HG03025 (cell line): Measurements from ENCODE around the gene INTS1.

Experiments
- ATAC-seq: cut with Tn5 transposase; IDR thresholded peaks from one replicate; pipeline ENCODE4 v1.9.1; 2021; ENCODE audit warnings: mild to moderate bottlenecking, moderate library complexity; ENCODE audit not compliant: unreplicated experiment, low FRiP score

The INTS1 gene

GRCh38 chr7:1492221-1492620 lies 12.0 kb downstream of the INTS1 start:
- ATAC-seq: no peak

GRCh38 chr7:1490837-1491236 lies 13.4 kb downstream of the INTS1 start:
- no peak for ATAC-seq

GRCh38 chr7:1489336-1489735 lies 14.9 kb downstream of the INTS1 start:
- ATAC-seq: no peak

- no peak for ATAC-seq
Measured at GRCh38 chr7:1488016-1488415, 16.2 kb downstream of the INTS1 start.

GRCh38 chr7:1487466-1487865 lies 16.7 kb downstream of the INTS1 start:
- ATAC-seq: no peak

GRCh38 chr7:1486571-1486970 lies 17.6 kb downstream of the INTS1 start:
- no peak for ATAC-seq

- no peak for ATAC-seq
Measured at GRCh38 chr7:1485156-1485555, 19.0 kb downstream of the INTS1 start.

GRCh38 chr7:1484569-1484968 lies 19.6 kb downstream of the INTS1 start:
- ATAC-seq: no peak

GRCh38 chr7:1483536-1484505 lies 20.4 kb downstream of the INTS1 start:
- ATAC-seq: no peak

GRCh38 chr7:1483079-1483478 lies 21.1 kb downstream of the INTS1 start:
- ATAC-seq: no peak

- no peak for ATAC-seq
Measured at GRCh38 chr7:1481300-1481699, 22.9 kb downstream of the INTS1 start.

- no peak for ATAC-seq
Measured at GRCh38 chr7:1480670-1481069, 23.5 kb downstream of the INTS1 start.

- no peak for ATAC-seq
Measured at GRCh38 chr7:1479287-1479686, 24.9 kb downstream of the INTS1 start.

- ATAC-seq: no peak
Measured at GRCh38 chr7:1478480-1478879, 25.7 kb downstream of the INTS1 start.

GRCh38 chr7:1476859-1477258 lies 27.3 kb downstream of the INTS1 start:
- no peak for ATAC-seq

GRCh38 chr7:1475991-1476390 lies 28.2 kb downstream of the INTS1 start:
- ATAC-seq: no peak

- no peak for ATAC-seq
Measured at GRCh38 chr7:1475393-1475792, 28.8 kb downstream of the INTS1 start.

GRCh38 chr7:1474736-1475135 lies 29.5 kb downstream of the INTS1 start:
- no peak for ATAC-seq

- no peak for ATAC-seq
Measured at GRCh38 chr7:1473864-1474512, 30.2 kb downstream of the INTS1 start.

GRCh38 chr7:1470901-1471300 lies 33.3 kb downstream of the INTS1 start:
- ATAC-seq: no peak

- no peak for ATAC-seq
Measured at GRCh38 chr7:1468643-1469298, 35.4 kb downstream of the INTS1 start.
